GM18951 (cell line): Measurements from ENCODE around the gene ASMTL.
"Not testable (repeated sequence)": the region's sequence is repeated elsewhere in the genome, so short reads cannot be mapped to it uniquely, and the experiment has no call there.

Experiments
- POLR2A ChIP-seq: IDR thresholded peaks from 4 replicates; pipeline ENCODE4 v1.6.1; 2011; ENCODE audit warnings: mild to moderate bottlenecking; ENCODE audit not compliant: insufficient read length, insufficient read depth; ENCODE audit errors: extremely low read depth
- in situ Hi-C: fragments of 300-500 bp; cut with MboI; formaldehyde crosslinking; loops from one replicate; pipeline ENCODE4 v1.12.0; 2022; ENCODE audit warnings: low sequenced_read_pairs, mixed read lengths, inconsistent platforms; ENCODE audit not compliant: unreplicated experiment

Gene ASMTL, protein sequence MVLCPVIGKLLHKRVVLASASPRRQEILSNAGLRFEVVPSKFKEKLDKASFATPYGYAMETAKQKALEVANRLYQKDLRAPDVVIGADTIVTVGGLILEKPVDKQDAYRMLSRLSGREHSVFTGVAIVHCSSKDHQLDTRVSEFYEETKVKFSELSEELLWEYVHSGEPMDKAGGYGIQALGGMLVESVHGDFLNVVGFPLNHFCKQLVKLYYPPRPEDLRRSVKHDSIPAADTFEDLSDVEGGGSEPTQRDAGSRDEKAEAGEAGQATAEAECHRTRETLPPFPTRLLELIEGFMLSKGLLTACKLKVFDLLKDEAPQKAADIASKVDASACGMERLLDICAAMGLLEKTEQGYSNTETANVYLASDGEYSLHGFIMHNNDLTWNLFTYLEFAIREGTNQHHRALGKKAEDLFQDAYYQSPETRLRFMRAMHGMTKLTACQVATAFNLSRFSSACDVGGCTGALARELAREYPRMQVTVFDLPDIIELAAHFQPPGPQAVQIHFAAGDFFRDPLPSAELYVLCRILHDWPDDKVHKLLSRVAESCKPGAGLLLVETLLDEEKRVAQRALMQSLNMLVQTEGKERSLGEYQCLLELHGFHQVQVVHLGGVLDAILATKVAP

DNA sequence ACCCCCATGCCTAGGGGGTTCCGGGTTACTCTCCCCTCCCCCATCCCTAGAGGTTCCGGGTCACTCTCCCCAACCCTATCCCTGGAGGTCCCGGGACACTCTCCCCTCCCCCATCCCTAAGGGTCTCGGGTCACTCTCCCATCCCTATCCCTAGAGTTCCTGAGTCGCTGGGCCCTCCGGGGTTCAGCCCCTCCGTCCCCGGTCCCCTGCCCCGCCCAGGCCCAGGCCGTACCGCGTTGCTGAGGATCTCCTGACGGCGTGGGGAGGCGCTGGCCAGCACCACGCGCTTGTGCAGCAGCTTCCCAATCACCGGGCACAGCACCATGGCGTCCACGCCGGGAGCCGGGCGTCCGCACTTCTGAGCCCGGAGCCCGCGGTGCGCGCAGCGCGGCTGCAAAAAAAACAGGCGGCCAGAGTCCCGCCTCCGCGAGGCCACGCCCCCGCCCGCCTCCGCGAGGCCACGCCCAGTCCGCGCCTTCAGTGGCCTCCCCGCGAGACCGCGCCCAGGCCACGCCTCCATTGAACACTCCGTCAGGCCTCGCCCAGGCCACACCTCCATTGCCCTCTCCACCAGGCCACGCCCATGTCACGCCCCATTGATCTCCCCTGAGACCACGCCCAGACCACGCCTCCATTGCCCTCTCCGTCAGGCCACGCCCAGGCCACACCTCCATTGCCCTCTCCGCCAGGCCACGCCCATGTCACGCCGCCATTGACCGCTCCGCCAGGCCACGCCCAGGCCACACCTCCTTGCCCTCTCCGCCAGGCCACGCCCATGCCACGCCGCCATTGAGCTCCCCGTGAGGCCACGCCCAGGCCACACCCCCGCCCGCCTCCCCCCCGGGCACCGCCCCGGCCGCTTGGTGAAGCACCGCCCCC is at the start of gene ASMTL:
ASMTL (minus strand) TSS at position 394 of the 879 bp plus-strand sequence; CDS start at position 325, 69 bp downstream.
- TF ChIP-seq POLR2A, result peak; percentile 96
- in situ Hi-C loops, result no loop called here

GRCh38 chrX:1502241-1502640 is 49.5 kb upstream of the ASMTL start:
- no peak for TF ChIP-seq POLR2A
- in situ Hi-C loops, result no loop called here

DNA sequence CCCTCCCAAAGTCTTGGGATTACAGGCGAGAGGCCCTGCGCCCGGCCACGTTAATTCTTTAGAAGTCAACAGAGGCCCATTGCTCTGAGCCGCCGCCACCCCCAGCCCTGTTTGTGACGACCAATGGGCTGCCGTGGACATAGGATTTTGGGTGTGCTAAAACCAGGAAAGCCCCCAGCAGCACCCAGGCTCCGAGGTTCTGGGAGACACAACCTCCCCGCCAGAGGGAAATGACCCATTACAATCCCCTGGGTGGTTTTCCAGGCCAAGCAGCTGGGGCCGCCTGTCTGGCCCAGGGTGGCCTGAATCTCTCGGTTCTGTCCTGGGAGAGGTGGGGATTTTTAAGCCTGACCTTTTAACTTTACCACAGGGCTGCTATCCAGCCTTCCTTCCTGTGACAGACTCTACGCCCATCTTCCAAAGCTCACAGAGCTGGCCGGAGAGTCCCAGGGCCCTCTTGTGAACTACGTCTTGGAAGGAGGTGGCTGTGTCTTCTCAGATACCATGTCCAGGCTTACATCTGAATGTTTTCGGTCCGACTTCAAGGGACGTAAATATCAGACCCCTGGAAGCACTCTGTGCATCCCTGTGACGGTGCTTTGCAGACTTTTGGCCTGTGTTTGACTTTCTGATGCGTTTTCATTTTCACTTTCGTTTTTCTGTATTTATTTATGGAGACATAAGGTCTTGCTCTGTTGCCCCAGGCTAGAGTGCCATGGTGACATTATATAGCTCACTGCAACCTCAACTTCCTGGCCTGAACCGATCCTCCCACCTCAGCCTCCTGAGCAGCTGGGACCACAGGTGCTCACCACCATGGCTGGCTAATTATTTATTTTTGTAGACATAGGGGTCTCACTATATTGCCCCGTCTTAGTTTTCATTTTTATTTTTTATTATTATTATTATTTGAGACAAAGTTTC is 48.3 kb upstream of the ASMTL start:
- in situ Hi-C loops, result no loop called here
- TF ChIP-seq POLR2A, result no peak

DNA sequence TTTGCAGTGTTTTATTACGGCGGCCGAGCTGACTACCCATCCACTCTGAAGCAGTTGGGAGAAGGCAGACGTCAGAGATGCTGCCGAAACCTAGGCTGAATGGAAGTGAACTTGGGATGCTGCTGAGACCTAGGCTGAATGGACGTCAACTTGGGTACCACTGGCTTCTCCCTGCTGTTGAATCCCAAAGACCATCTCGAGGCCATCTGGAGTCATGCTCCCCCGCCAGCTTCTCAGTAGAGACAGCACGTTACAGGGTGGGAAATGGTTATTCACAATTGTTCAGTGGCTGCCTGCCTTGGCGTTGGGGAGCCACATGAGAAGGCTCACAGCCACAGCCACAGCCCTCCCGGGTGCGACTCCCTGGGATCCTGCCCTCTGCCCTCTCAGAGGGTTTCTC is 43.4 kb upstream of the ASMTL start:
- no peak for TF ChIP-seq POLR2A
- in situ Hi-C loops, result no loop called here

DNA sequence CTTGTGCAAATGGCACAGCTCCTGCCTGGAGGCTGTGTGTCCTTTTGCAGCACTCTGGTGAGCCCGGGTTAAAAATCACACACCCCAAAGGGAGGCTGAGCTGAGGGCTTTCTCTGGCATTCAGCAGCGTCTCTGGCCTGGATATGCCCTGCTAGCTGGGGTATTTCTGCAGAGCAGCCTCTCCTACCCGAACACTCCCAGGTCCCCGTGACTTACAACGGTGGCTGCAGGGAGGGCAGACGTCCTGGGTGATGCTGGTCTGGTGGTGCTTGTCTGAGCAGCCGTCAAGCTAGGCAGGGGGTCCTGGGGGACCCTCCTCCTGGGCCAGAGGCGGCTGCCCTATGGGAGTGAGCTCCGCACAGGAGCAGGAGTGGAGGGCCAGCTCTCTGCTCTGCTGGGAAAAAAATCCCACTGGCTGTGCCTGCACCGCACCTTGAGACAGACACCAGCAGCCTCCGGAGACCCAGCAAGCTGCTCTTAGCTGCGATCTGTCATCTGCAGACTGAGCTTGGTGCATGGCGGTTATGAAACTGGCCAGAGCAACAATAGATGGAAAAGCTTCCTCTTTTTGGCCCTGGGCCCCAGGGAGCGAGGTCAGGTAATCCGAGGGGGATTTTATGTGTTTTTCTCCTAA is 41.3 kb upstream of the ASMTL start:
- TF ChIP-seq POLR2A, result peak; percentile 44
- in situ Hi-C loops, result no loop called here

DNA sequence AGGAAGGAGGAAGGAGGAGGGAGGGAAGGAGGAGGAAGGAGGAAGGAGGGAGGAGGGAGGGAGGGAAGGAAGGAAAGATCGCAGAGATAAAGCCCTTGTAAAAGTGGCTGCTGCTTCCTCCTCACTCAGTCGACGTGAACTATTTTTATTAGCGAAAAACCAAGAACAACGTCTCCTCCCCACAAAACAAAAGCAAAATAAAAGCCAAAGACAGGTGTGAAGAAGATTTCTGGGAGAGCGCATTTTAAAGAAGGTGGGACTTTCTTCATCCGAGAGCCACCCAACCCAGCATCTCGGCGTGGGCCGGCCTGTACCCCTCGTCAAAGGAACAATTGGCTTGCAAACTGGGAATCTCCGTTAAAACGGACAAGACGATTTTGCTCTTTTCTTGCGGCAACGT is 40.7 kb upstream of the ASMTL start:
- in situ Hi-C loops, result no loop called here
- TF ChIP-seq POLR2A, result no peak

DNA sequence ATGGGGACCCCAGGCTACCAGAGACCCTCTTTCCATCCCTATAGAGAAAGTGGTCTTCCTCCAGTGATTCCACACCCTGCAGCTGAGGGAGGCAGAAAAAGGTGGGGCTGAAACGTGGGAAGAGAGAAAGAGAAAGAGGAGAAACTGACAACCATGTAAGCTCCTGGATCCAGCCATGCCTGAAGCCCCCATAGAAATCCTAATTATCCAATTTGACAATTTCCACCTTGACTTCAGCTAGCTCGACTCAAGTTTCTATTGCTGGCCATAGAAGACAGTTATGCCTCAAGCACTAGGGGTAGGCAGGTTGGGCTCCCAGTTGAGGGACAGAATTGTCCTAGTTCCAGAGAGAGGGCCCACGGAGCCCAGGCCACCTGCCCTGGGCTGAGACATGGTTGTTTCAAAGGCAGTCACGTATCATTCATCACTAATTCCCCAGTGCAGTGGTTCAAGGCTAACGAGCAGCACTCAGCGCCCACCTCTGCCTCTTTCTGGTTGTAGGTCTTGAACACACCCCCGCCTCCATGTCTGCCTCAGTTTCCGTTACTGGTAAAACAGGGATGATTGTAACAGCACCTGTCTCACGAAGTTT is 39.8 kb upstream of the ASMTL start:
- TF ChIP-seq POLR2A, result no peak
- in situ Hi-C loops, result no loop called here

- peak; percentile 13 for TF ChIP-seq POLR2A
Measured at GRCh38 chrX:1491851-1492349, 39.2 kb upstream of the ASMTL start.

DNA sequence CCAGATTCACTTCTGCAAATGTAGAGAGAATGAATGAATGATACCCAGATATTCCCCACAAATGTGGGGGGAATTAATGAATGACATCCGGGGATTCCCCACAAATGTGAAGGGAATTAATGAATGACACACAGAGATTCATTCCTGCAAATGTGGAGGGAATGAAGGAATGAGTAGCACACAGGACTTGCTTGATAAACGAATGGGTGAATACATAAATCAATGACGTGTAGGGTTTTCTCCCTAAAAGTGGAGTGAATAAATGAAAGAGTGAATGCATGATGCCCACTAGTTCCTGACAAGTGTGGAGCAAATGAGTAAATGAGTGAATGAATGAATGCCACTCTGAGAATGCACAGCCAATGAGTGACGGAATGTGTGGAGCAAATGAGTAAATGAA is 38.5 kb upstream of the ASMTL start:
- in situ Hi-C loops, result not testable (repeated sequence)

More at GRCh38 chrX:1491851-1492349, 39.2 kb upstream of the ASMTL start:
- in situ Hi-C loops, result no loop called here

GRCh38 chrX:1490723-1491122 is 38.0 kb upstream of the ASMTL start:
- in situ Hi-C loops, result not testable (repeated sequence)

DNA sequence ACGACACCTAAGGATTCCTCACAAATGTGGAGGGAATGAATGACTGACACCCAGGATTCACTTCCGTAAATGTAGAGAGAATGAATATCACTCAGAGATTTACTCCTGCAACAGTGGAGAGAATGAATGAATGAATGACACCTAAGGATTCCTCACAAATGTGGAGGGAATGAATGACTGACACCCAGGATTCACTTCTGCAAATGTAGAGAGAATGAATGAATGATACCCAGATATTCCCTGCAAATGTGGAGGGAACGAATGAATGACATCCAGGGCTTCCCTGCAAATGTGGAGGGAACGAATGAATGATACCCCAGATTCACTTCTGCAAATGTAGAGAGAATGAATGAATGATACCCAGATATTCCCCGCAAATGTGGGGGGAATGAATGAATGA is 36.6 kb upstream of the ASMTL start:
- in situ Hi-C loops, result not testable (repeated sequence)

DNA sequence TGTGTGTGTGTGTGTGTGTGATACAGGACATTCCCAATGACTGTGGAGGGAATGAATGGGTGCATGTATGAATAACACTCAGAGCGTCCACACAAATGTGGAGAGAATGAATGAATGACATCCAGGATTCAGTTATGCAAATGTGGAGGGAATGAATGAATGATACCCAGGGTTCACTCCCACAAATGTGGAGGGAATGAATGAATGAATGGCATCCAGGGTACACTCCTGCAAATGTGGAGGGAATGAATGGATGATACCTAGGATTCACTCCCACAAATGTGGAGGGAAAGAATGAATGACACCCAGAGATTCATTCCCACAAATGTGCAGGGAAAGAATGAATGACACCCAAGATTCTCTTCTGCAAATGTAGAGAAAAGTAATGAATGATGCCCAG is 36.0 kb upstream of the ASMTL start:
- no peak for TF ChIP-seq POLR2A
- in situ Hi-C loops, result no loop called here
